Aorta (tissue), 5 donors: Measurements from ENCODE around the gene RWDD1. TPM values are rescaled to one million over a fixed set of nuclear protein-coding genes. Genes with fewer than 3 reads are reported as not detected.

ENCODE experiments used
- ATAC-seq: fragments of 200-7000 bp; cut with Tn5 transposase; one replicate; pipeline ENCODE4 v1.9.1; 2022; ENCODE audit warnings: moderate library complexity; ENCODE audit not compliant: low FRiP score
- DNase-seq, 2 donors: peaks; one replicate each; pipeline ENCODE4 v3.0.0-alpha.2; 2020
- H3K27ac ChIP-seq, 2 donors: one replicate each; pipeline ENCODE4 v1.5.1; 2013; ENCODE audit warnings: low read length in 2 of 2, mild to moderate bottlenecking in 2 of 2, moderate library complexity in 2 of 2, control low read depth in 1 of 2, inconsistent platforms in 1 of 2, low read depth in 1 of 2
- H3K27me3 ChIP-seq, 2 donors: one replicate each; pipeline ENCODE4 v1.6.1; 2013; ENCODE audit warnings: control low read depth in 1 of 2, low read length in 1 of 2, mild to moderate bottlenecking in 1 of 2, moderate library complexity in 1 of 2; ENCODE audit not compliant: insufficient read depth in 2 of 2, control insufficient read depth in 1 of 2
- H3K36me3 ChIP-seq, 2 donors: one replicate each; pipeline ENCODE4 v1.6.1; 2013; ENCODE audit warnings: control low read depth in 1 of 2, low read length in 1 of 2, mild to moderate bottlenecking in 1 of 2; ENCODE audit not compliant: insufficient read depth in 2 of 2, control insufficient read depth in 1 of 2
- H3K4me1 ChIP-seq, 2 donors: one replicate each; pipeline ENCODE4 v1.6.1; 2013; ENCODE audit warnings: low read length in 2 of 2, control low read depth in 1 of 2, mild to moderate bottlenecking in 1 of 2, moderate library complexity in 1 of 2; ENCODE audit not compliant: insufficient read depth in 2 of 2, control insufficient read depth in 1 of 2
- H3K4me3 ChIP-seq, 2 donors: one replicate each; pipeline ENCODE4 v1.5.1; 2013; ENCODE audit warnings: low read length in 2 of 2, control low read depth in 1 of 2, mild to moderate bottlenecking in 1 of 2
- H3K9me3 ChIP-seq: one replicate; pipeline ENCODE4 v1.6.1; 2013; ENCODE audit warnings: mild to moderate bottlenecking, low read length; ENCODE audit not compliant: control insufficient read depth
- WGBS, 2 donors: extraction: QIAGEN DNeasy Blood & Tissue Kit; methylation state at CpG; one replicate each; pipeline ENCODE4 v1.1.7; 2013; 5-methylcytosine and 5-hydroxymethylcytosine counted together
- intact Hi-C, 2 donors: fragments of 100-400 bp; cut with DNase I; formaldehyde crosslinking; loops; one replicate each; pipeline versions ENCODE4 v1.14.2 to v1.15.0; 2022
- polyA plus RNA-seq, 2 donors: library from polyadenylated mRNA; stranded (reverse); fragments of 200-250 nt; gene quantifications; one replicate each; pipeline ENCODE4 v1.2.3, GENCODE V29; 2013
- total RNA-seq, 2 donors: library from RNA; stranded (reverse); fragmentation: NEBNext Ultra II Directional; extraction: Animal tissue kit (Norgen Biotek cat#: 25700); gene quantifications; one replicate each; pipeline ENCODE4 v1.2.1, GENCODE V29; 2021
- donor health status: healthy with polysubstance abuse.
- donor health status: Bipolar disorder and iron deficiency.
- donor health status: DM: no; HTN: no; CAD: no.
- donor health status: DM: no; HTN: no; CAD: no.
- donor health status: DM: yes; HTN: yes; CAD: no.

RWDD1 gene
- total and polyA plus RNA-seq, 4 donors = 40.2 to 111 (median 58.3) TPM

GRCh38 chr6:116631379-116631990, 60.2 kb downstream of the RWDD1 start:
- intact Hi-C loops = no loop called here
- H3K9me3 ChIP-seq = no peaks in the 10 kb centered on the region
- no peak overlapping the region for H3K4me3 ChIP-seq
- H3K4me1 ChIP-seq = no peaks in the 10 kb centered on the region
- peaks cover 0 to 2% of the 10 kb centered on the region in 2 donors for H3K36me3 ChIP-seq
- DNase-seq (no peak), ATAC-seq (no peak)
- H3K27me3 ChIP-seq = no peaks in the 10 kb centered on the region
- WGBS, 2 donors = 77 to 83% methylated on average over 5 of the region's 5 CpGs
- H3K27ac ChIP-seq = no peak overlapping the region

- Histone ChIP-seq H3K27ac (no peak overlapping the region), H3K4me1 (no peaks in the 10 kb centered on the region), H3K27me3 (no peaks in the 10 kb centered on the region), H3K9me3 (no peaks in the 10 kb centered on the region), H3K4me3 (no peak overlapping the region), H3K36me3 (no peaks in the 10 kb centered on the region)
- 91% methylated on average over 2 of the region's 2 CpGs for whole genome bisulfite sequencing, 2 donors
- DNase-seq (no peak), ATAC-seq (no peak)
- intact Hi-C loops = no loop called here
These were observed 62.4 kb downstream of the RWDD1 start for GRCh38 chr6:116633685-116634084.

Other genes with a start within 250 kb of the RWDD1 start
- 10 to 100 TPM; 49.8 to 96.7 TPM for gene DSE, start 200.6 kb upstream of the RWDD1 start, total RNA-seq
- 10 to 100 TPM in 1 of 2 donors, 1 to 10 TPM in 1; 8.5 to 15.9 TPM for gene DSE, start 200.6 kb upstream of the RWDD1 start, polyA plus RNA-seq
- 1 to 10 TPM; 1.8 to 5.7 TPM for gene CALHM6, start 110.1 kb upstream of the RWDD1 start, total RNA-seq
- 10 to 100 TPM in 1 of 2 donors, under 1 TPM in 1; 0.82 to 18.7 TPM for gene CALHM6, start 110.1 kb upstream of the RWDD1 start, polyA plus RNA-seq
- gene CALHM5, start 59.9 kb upstream of the RWDD1 start, total RNA-seq = 10 to 100 TPM; 11.5 to 15.4 TPM
- gene CALHM5, start 59.9 kb upstream of the RWDD1 start, polyA plus RNA-seq = 1 to 10 TPM; 4.0 to 8.0 TPM
- under 1 TPM; 0.36 to 0.55 TPM for gene TRAPPC3L, start 25.8 kb upstream of the RWDD1 start, total RNA-seq
- 1 to 10 TPM in 1 of 2 donors, under 1 TPM in 1; 0.54 to 1.8 TPM for gene TRAPPC3L, start 25.8 kb upstream of the RWDD1 start, polyA plus RNA-seq
- gene CALHM4, start 17.8 kb upstream of the RWDD1 start, total RNA-seq = not detected
- under 1 TPM in 1 of 2 donors, not detected in 1; 0.26 TPM for gene CALHM4, start 17.8 kb upstream of the RWDD1 start, polyA plus RNA-seq
- gene RSPH4A, start 45.0 kb downstream of the RWDD1 start, total RNA-seq = under 1 TPM; 0.48 to 0.68 TPM
- under 1 TPM in 1 of 2 donors, not detected in 1; 0.51 TPM for gene RSPH4A, start 45.0 kb downstream of the RWDD1 start, polyA plus RNA-seq
- gene ZUP1, start 97.3 kb downstream of the RWDD1 start, total RNA-seq = 10 to 100 TPM; 11.4 TPM
- 1 to 10 TPM; 4.6 to 7.1 TPM for gene ZUP1, start 97.3 kb downstream of the RWDD1 start, polyA plus RNA-seq
- gene KPNA5, start 109.7 kb downstream of the RWDD1 start, total RNA-seq = 10 to 100 TPM; 18.9 to 21.7 TPM
- 1 to 10 TPM; 3.4 to 3.8 TPM for gene KPNA5, start 109.7 kb downstream of the RWDD1 start, polyA plus RNA-seq
- gene FAM162B, start 194.2 kb downstream of the RWDD1 start, total RNA-seq = 1 to 10 TPM; 3.2 to 6.2 TPM
- under 1 TPM in 1 of 2 donors, not detected in 1; 0.88 TPM for gene FAM162B, start 194.2 kb downstream of the RWDD1 start, polyA plus RNA-seq